HG03175 (cell line): ENCODE measurements around the gene STK38.
A peak's percentile ranks its signal among the peaks of the same experiment; 100 is the strongest.
"Not testable (repeated sequence)": the region's sequence is repeated elsewhere in the genome, so short reads cannot be mapped to it uniquely, and the experiment has no call there.

Experiments used
- ATAC-seq: cut with Tn5 transposase; IDR thresholded peaks from one replicate; pipeline ENCODE4 v1.9.1; 2021; ENCODE audit warnings: mild to moderate bottlenecking, moderate library complexity; ENCODE audit not compliant: unreplicated experiment

The STK38 gene

GRCh38 chr6:36546920-36547645, at the start of gene STK38:
Gene STK38, minus strand, starts transcription at chr6:36547479. Its CDS starts 7,277 bp downstream, at chr6:36540202.
- ATAC-seq: peak; percentile 90

GRCh38 chr6:36596356-36596755, 49.1 kb upstream of the STK38 start:
- no peak for ATAC-seq

GRCh38 chr6:36594816-36595643, 47.8 kb upstream of the STK38 start:
- ATAC-seq: no peak

GRCh38 chr6:36594029-36594815, 46.9 kb upstream of the STK38 start, which contains the start of gene SRSF3:
Gene SRSF3, plus strand, starts transcription at chr6:36594362. Its CDS starts 2,401 bp downstream, at chr6:36596763.
- ATAC-seq: peak; percentile 76

GRCh38 chr6:36593569-36594028, 46.3 kb upstream of the STK38 start:
- ATAC-seq: peak; percentile 17

GRCh38 chr6:36592221-36592655, 45.0 kb upstream of the STK38 start:
- peak; percentile 55 for ATAC-seq

GRCh38 chr6:36590237-36590636, 43.0 kb upstream of the STK38 start:
- no peak for ATAC-seq

- ATAC-seq: not testable (repeated sequence)
These were observed 41.7 kb upstream of the STK38 start for GRCh38 chr6:36589025-36589400.

GRCh38 chr6:36586606-36587005, 39.3 kb upstream of the STK38 start:
- ATAC-seq: no peak

GRCh38 chr6:36581716-36582115, 34.4 kb upstream of the STK38 start:
- no peak for ATAC-seq

GRCh38 chr6:36580184-36580526, 32.9 kb upstream of the STK38 start:
- no peak for ATAC-seq

GRCh38 chr6:36578431-36578830, 31.2 kb upstream of the STK38 start:
- no peak for ATAC-seq

GRCh38 chr6:36578030-36578429, 30.8 kb upstream of the STK38 start:
- no peak for ATAC-seq

- no peak for ATAC-seq
These were observed 30.0 kb upstream of the STK38 start for GRCh38 chr6:36577301-36577700.

- ATAC-seq: no peak
These were observed 29.3 kb upstream of the STK38 start for GRCh38 chr6:36576578-36576977.

- ATAC-seq: no peak
These were observed 27.4 kb upstream of the STK38 start for GRCh38 chr6:36574679-36575078.

GRCh38 chr6:36572353-36573311, 25.4 kb upstream of the STK38 start:
- ATAC-seq: not testable (repeated sequence)

GRCh38 chr6:36571122-36572043, 24.1 kb upstream of the STK38 start:
- ATAC-seq: no peak

- no peak for ATAC-seq
These were observed 23.0 kb upstream of the STK38 start for GRCh38 chr6:36570264-36570663.
